Panc1 (cell line): ENCODE results near the gene OR6C1.
"Not testable (repeated sequence)": the region's sequence is repeated elsewhere in the genome, so short reads cannot be mapped to it uniquely, and the experiment has no call there.

ENCODE experiments used
- POLR2AphosphoS5 ChIP-seq: IDR thresholded peaks from 2 replicates; pipeline ENCODE4 v1.6.1; 2012; ENCODE audit warnings: mild to moderate bottlenecking, low read depth, low read length, moderate library complexity
- SIN3A ChIP-seq: IDR thresholded peaks from 2 replicates; pipeline ENCODE4 v1.6.1; 2012; ENCODE audit warnings: low read depth, mild to moderate bottlenecking, low read length, moderate library complexity, borderline replicate concordance; ENCODE audit not compliant: insufficient read depth
- TF ChIP-seq, protein P1 (sequence below): fragments of 450-650 bp; IDR thresholded peaks from 2 replicates; pipeline ENCODE4 v1.5.1; 2017; ENCODE audit warnings: mild to moderate bottlenecking

DNA sequence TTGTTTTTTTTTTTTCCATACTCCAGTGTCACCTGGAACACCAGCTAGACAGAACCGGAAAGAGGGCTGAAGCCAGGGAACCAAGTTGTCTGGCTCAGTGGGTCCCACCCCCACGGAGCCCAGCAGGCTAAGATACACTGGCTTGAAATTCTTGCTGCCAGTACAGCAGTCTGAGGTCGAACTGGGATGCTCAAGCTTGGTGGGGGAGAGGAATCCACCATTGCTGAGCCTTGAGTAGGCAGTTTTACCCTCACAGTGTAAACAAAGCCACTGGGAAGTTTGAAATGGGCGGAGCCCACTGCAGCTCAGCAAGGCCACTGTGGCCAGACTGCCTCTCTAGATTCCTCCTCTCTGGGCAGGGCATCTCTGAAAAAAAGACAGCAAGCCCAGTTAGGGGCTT, 41.2 kb downstream of the OR6C1 start:
- TF ChIP-seq, protein P1, sequence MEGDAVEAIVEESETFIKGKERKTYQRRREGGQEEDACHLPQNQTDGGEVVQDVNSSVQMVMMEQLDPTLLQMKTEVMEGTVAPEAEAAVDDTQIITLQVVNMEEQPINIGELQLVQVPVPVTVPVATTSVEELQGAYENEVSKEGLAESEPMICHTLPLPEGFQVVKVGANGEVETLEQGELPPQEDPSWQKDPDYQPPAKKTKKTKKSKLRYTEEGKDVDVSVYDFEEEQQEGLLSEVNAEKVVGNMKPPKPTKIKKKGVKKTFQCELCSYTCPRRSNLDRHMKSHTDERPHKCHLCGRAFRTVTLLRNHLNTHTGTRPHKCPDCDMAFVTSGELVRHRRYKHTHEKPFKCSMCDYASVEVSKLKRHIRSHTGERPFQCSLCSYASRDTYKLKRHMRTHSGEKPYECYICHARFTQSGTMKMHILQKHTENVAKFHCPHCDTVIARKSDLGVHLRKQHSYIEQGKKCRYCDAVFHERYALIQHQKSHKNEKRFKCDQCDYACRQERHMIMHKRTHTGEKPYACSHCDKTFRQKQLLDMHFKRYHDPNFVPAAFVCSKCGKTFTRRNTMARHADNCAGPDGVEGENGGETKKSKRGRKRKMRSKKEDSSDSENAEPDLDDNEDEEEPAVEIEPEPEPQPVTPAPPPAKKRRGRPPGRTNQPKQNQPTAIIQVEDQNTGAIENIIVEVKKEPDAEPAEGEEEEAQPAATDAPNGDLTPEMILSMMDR: not testable (repeated sequence)
- not testable (repeated sequence) for TF ChIP-seq POLR2AphosphoS5, SIN3A
